ENCODE data around the gene RNF220. TPM values are rescaled to one million over a fixed set of nuclear protein-coding genes. Genes with fewer than 3 reads are reported as not detected.

RNF220 gene
- total RNA-seq, 1 donor from 2014 or later: 84.4 TPM

- no peak overlapping the region for H3K4me3 Mint-ChIP-seq (ENCODE audit: unreplicated experiment)
- H3K27me3 Mint-ChIP-seq (ENCODE audit: unreplicated experiment): peaks cover 39% of the 10 kb centered on the region
- H3K9me3 Mint-ChIP-seq (ENCODE audit: unreplicated experiment): no peaks in the 10 kb centered on the region
- H3K27ac Mint-ChIP-seq (ENCODE audit: unreplicated experiment): no peak overlapping the region
- no peaks in the 10 kb centered on the region for H3K36me3 Mint-ChIP-seq (ENCODE audit: unreplicated experiment)
- TF ChIP-seq CTCF (IDR thresholded peaks at IDR 0.05): no peak
- no peaks in the 10 kb centered on the region for H3K4me1 Mint-ChIP-seq (ENCODE audit: unreplicated experiment)
- no peak for DNase-seq (ENCODE audit: extremely low spot score, unreplicated experiment)
Measured at GRCh38 chr1:44584167-44584566, 179.1 kb downstream of the RNF220 start.

DNA sequence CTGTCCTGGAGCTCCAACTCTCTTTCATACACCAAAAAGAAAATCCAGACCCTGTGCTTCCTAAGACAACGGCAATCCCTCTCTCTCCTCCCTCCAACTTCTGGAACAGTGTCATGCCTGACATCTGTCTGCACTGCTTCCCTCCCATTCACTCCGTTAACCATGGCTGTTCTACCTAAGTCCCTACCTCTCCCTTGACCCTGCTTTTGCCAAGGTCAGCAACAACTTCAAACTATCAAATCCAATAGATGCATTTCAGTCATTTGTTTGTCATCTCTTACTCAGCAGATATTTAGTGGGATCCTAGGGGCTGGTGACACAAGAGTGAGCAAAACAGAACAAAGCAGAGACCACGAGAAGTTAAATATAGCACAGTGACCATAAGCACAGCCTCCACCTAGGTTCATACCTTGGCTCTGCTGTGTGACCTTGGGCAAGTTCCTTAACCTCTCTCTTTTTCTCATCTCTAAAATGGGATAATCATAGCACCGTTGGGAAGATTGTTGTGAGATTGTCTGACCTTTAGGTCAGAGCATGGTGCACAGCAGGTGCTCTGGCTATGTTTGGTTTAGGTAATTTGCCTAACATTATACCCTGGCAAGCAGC, 180.4 kb downstream of the RNF220 start:
- no peak overlapping the region for H3K27ac Mint-ChIP-seq (ENCODE audit: unreplicated experiment)
- H3K4me1 Mint-ChIP-seq (ENCODE audit: unreplicated experiment): no peaks in the 10 kb centered on the region
- no peaks in the 10 kb centered on the region for H3K36me3 Mint-ChIP-seq (ENCODE audit: unreplicated experiment)
- H3K4me3 Mint-ChIP-seq (ENCODE audit: unreplicated experiment): no peak overlapping the region
- H3K27me3 Mint-ChIP-seq (ENCODE audit: unreplicated experiment): peaks cover 38% of the 10 kb centered on the region
- TF ChIP-seq CTCF (IDR thresholded peaks at IDR 0.05): no peak
- H3K9me3 Mint-ChIP-seq (ENCODE audit: unreplicated experiment): no peaks in the 10 kb centered on the region
- no peak for DNase-seq (ENCODE audit: extremely low spot score, unreplicated experiment)

DNA sequence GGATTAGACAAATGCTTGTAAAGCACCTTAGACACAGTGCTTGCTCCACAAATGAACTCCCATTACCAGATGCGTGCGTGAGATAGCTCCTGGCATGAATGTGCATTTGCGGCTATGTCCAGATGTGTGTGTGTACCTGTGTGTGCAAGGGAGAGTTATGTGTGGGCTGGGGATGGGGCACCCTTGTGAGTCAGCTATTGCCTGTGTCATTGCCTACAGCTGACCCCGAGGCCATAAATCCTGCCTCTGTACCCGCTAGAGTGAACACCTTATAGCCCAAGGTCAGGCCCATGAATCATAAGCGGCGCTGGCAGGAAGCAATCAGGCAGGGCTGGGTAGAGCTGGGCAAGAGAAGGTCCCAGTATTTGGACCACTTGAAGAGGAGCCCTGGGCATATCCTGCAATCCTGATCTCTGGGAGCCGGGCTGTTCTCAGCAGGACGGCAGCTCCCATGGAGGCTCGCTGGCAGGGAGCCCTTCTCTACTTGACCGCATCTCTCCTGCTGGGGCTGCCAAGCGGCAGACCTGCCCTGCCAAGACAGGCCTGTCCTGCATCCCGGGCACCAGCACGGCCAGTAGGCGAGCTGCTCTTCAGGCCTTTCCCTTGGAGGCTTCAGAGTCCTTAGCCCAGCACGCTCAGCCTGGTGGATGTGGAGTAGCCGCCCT, 182.9 kb downstream of the RNF220 start:
- Mint-ChIP-seq H3K27me3 (ENCODE audit: unreplicated experiment) (peaks cover 24% of the 10 kb centered on the region), H3K36me3 (ENCODE audit: unreplicated experiment) (no peaks in the 10 kb centered on the region), H3K27ac (ENCODE audit: unreplicated experiment) (no peak overlapping the region), H3K4me1 (ENCODE audit: unreplicated experiment) (no peaks in the 10 kb centered on the region), H3K4me3 (ENCODE audit: unreplicated experiment) (no peak overlapping the region), H3K9me3 (ENCODE audit: unreplicated experiment) (no peaks in the 10 kb centered on the region)
- DNase-seq (ENCODE audit: extremely low spot score, unreplicated experiment): no peak
- no peak for TF ChIP-seq CTCF (IDR thresholded peaks at IDR 0.05)

DNA sequence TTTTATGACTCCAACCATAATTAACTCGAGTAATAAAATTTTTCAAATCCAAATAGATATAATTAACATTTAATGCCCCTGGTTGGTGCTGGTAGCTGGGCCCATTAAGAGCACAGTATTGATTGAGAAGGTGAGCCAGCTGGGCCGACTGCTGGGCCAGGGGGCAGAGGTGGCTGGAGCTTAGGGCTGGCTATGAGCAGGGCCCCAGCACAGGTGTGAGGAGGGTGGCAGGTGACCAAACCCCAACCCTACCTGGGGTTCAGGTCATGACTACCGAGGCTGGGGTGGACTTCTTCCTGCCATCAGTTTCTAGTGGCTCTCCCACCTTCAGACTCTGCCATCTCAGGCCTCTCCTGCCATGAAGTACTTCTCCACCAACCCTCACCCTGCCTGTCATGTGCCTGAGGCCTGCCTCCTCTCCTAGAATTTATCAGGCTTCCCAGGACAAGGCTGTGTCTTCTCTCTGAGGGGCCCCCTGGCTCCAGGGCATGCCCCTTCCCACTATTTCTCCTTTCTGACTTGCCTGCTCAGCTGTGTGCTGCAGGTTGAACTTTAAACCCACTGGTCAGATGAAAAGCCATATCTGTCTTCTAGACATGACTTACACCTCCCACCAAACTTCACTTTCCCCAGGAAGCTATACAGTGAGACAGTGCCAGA, 183.6 kb downstream of the RNF220 start:
- no peak for DNase-seq (ENCODE audit: extremely low spot score, unreplicated experiment)
- no peak overlapping the region for H3K27ac Mint-ChIP-seq (ENCODE audit: unreplicated experiment)
- H3K4me3 Mint-ChIP-seq (ENCODE audit: unreplicated experiment): no peak overlapping the region
- H3K4me1 Mint-ChIP-seq (ENCODE audit: unreplicated experiment): no peaks in the 10 kb centered on the region
- H3K9me3 Mint-ChIP-seq (ENCODE audit: unreplicated experiment): no peaks in the 10 kb centered on the region
- TF ChIP-seq CTCF (IDR thresholded peaks at IDR 0.05): no peak
- H3K27me3 Mint-ChIP-seq (ENCODE audit: unreplicated experiment): peaks cover 18% of the 10 kb centered on the region
- no peaks in the 10 kb centered on the region for H3K36me3 Mint-ChIP-seq (ENCODE audit: unreplicated experiment)

- Mint-ChIP-seq H3K4me1 (ENCODE audit: unreplicated experiment) (no peaks in the 10 kb centered on the region), H3K27me3 (ENCODE audit: unreplicated experiment) (peaks cover 10% of the 10 kb centered on the region), H3K9me3 (ENCODE audit: unreplicated experiment) (no peaks in the 10 kb centered on the region), H3K36me3 (ENCODE audit: unreplicated experiment) (no peaks in the 10 kb centered on the region), H3K27ac (ENCODE audit: unreplicated experiment) (no peak overlapping the region), H3K4me3 (ENCODE audit: unreplicated experiment) (no peak overlapping the region)
- no peak for TF ChIP-seq CTCF (IDR thresholded peaks at IDR 0.05)
- no peak for DNase-seq (ENCODE audit: extremely low spot score, unreplicated experiment)
Measured at GRCh38 chr1:44590475-44590874, 185.4 kb downstream of the RNF220 start.

All from osteocyte (in vitro differentiated cells).